Spinal cord (tissue), 10 donors: ENCODE measurements around the gene AHCTF1. TPM values are rescaled to one million over a fixed set of nuclear protein-coding genes. Genes with fewer than 3 reads are reported as not detected.
A peak's percentile ranks its signal among the peaks of the same experiment; 100 is the strongest.
"Not testable (repeated sequence)": the region's sequence is repeated elsewhere in the genome, so short reads cannot be mapped to it uniquely, and the experiment has no call there.

Experiments
- DNase-seq, 6 donors: peaks; one replicate each; pipeline versions ENCODE4 v3.0.0 to v3.0.0-alpha.2; 2013 to 2015; ENCODE audit warnings: low spot score in 6 of 6, low read depth in 4 of 6
- H3K27ac ChIP-seq: one replicate; pipeline ENCODE4 v1.5.1; 2013; ENCODE audit warnings: low read depth, low read length, control low read depth
- H3K27me3 ChIP-seq: one replicate; pipeline ENCODE4 v1.6.1; 2013; ENCODE audit warnings: low read length; ENCODE audit not compliant: control insufficient read depth, insufficient read depth
- H3K36me3 ChIP-seq: one replicate; pipeline ENCODE4 v1.6.1; 2013; ENCODE audit warnings: low read length; ENCODE audit not compliant: control insufficient read depth, insufficient read depth
- H3K4me1 ChIP-seq: one replicate; pipeline ENCODE4 v1.6.1; 2013; ENCODE audit warnings: low read length; ENCODE audit not compliant: control insufficient read depth, insufficient read depth
- H3K4me3 ChIP-seq: one replicate; pipeline ENCODE4 v1.5.1; 2013; ENCODE audit warnings: low read depth, low read length, control low read depth
- H3K9me3 ChIP-seq: one replicate; pipeline ENCODE4 v1.6.1; 2013; ENCODE audit warnings: low read length; ENCODE audit not compliant: control insufficient read depth, insufficient read depth
- WGBS: methylation state at CpG from one replicate; pipeline ENCODE4 v1.1.5; 2013; ENCODE audit warnings: missing lambda C conversion rate; ENCODE audit not compliant: insufficient coverage; 5-methylcytosine and 5-hydroxymethylcytosine counted together
- polyA plus RNA-seq, 2 donors: library from polyadenylated mRNA; unstranded; fragments of 120-200 nt; gene quantifications; one replicate each; pipeline ENCODE4 v1.2.1, GENCODE V29; 2013; ENCODE audit not compliant: insufficient read length in 2 of 2
- total RNA-seq, 2 donors: library from RNA; depleted of rRNA in 1 of 2; stranded (reverse); fragments of 120-200 nt in 1 of 2; fragments of >200 nt in 1 of 2; gene quantifications; one replicate each; pipeline versions ENCODE4 v1.2.3 to v1.2.4, GENCODE V29; 2013 to 2014
- donor health status: healthy.

The AHCTF1 gene
- total and polyA plus RNA-seq, 4 donors, result 28.7 to 33.4 (median 32.1) TPM

- 87% methylated on average over 3 of the region's 5 CpGs for WGBS
Observed at GRCh38 chr1:246827396-246827795, 104.4 kb downstream of the AHCTF1 start.

GRCh38 chr1:246825557-246826175, 106.1 kb downstream of the AHCTF1 start:
- no peaks in the 10 kb centered on the region for H3K27me3 ChIP-seq
- 0% methylated on average over 1 of the region's 1 CpG for WGBS
- H3K4me3 ChIP-seq, result no peak overlapping the region
- H3K27ac ChIP-seq, result no peak overlapping the region
- no peaks in the 10 kb centered on the region for H3K9me3 ChIP-seq
- no peaks in the 10 kb centered on the region for H3K36me3 ChIP-seq
- no peaks in the 10 kb centered on the region for H3K4me1 ChIP-seq
- DNase-seq, result no peak

More at GRCh38 chr1:246827396-246827795, 104.4 kb downstream of the AHCTF1 start:
- no peak for DNase-seq
- H3K27ac ChIP-seq, result no peak overlapping the region
- no peak overlapping the region for H3K4me3 ChIP-seq
- no peaks in the 10 kb centered on the region for H3K36me3 ChIP-seq
- no peaks in the 10 kb centered on the region for H3K9me3 ChIP-seq
- no peaks in the 10 kb centered on the region for H3K4me1 ChIP-seq
- H3K27me3 ChIP-seq, result no peaks in the 10 kb centered on the region

- Histone ChIP-seq H3K9me3 (no peaks in the 10 kb centered on the region), H3K27ac (no peak overlapping the region), H3K4me3 (no peak overlapping the region), H3K36me3 (no peaks in the 10 kb centered on the region), H3K27me3 (no peaks in the 10 kb centered on the region), H3K4me1 (no peaks in the 10 kb centered on the region)
- 88% methylated on average over 1 of the region's 2 CpGs for WGBS
- DNase-seq, result no peak
Observed at GRCh38 chr1:246824541-246824940, 107.2 kb downstream of the AHCTF1 start.

GRCh38 chr1:246822154-246822553, 109.6 kb downstream of the AHCTF1 start:
- H3K9me3 ChIP-seq, H3K4me3 ChIP-seq, H3K4me1 ChIP-seq, H3K27me3 ChIP-seq, DNase-seq, H3K27ac ChIP-seq, H3K36me3 ChIP-seq: not testable (repeated sequence)
- WGBS, result 94% methylated on average over 5 of the region's 7 CpGs

- H3K4me1 ChIP-seq, result no peaks in the 10 kb centered on the region
- H3K9me3 ChIP-seq, result no peaks in the 10 kb centered on the region
- no peak overlapping the region for H3K4me3 ChIP-seq
- no peaks in the 10 kb centered on the region for H3K36me3 ChIP-seq
- 81% methylated on average over 3 of the region's 7 CpGs for WGBS
- DNase-seq, result no peak
- H3K27me3 ChIP-seq, result no peaks in the 10 kb centered on the region
- no peak overlapping the region for H3K27ac ChIP-seq
Observed at GRCh38 chr1:246820666-246821065, 111.1 kb downstream of the AHCTF1 start.

- not testable (repeated sequence) for H3K9me3 ChIP-seq, H3K27ac ChIP-seq, H3K4me3 ChIP-seq, H3K4me1 ChIP-seq, H3K27me3 ChIP-seq, H3K36me3 ChIP-seq
- WGBS, result no CpG with 5 or more reads among the region's 9 CpGs
- peak in 1 of 6 donors; percentile 80 for DNase-seq
Observed at GRCh38 chr1:246817778-246818177, 114.0 kb downstream of the AHCTF1 start.

GRCh38 chr1:246815693-246816270, 116.0 kb downstream of the AHCTF1 start:
- DNase-seq, result no peak
- H3K36me3 ChIP-seq, result no peaks in the 10 kb centered on the region
- no peak overlapping the region for H3K4me3 ChIP-seq
- no peaks in the 10 kb centered on the region for H3K9me3 ChIP-seq
- no peak overlapping the region for H3K27ac ChIP-seq
- 92% methylated on average over 4 of the region's 11 CpGs for WGBS
- H3K27me3 ChIP-seq, result no peaks in the 10 kb centered on the region
- H3K4me1 ChIP-seq, result no peaks in the 10 kb centered on the region

GRCh38 chr1:246814890-246815289, 116.9 kb downstream of the AHCTF1 start:
- H3K36me3 ChIP-seq, result no peaks in the 10 kb centered on the region
- DNase-seq, result no peak
- H3K4me1 ChIP-seq, result no peaks in the 10 kb centered on the region
- no peak overlapping the region for H3K4me3 ChIP-seq
- H3K27me3 ChIP-seq, result no peaks in the 10 kb centered on the region
- 93% methylated on average over 11 of the region's 13 CpGs for WGBS
- H3K9me3 ChIP-seq, result no peaks in the 10 kb centered on the region
- H3K27ac ChIP-seq, result no peak overlapping the region

- H3K9me3 ChIP-seq, H3K4me3 ChIP-seq, H3K36me3 ChIP-seq, H3K27ac ChIP-seq, H3K27me3 ChIP-seq, H3K4me1 ChIP-seq, DNase-seq: not testable (repeated sequence)
- WGBS, result 79% methylated on average over 2 of the region's 4 CpGs
Observed at GRCh38 chr1:246813325-246813724, 118.4 kb downstream of the AHCTF1 start.

GRCh38 chr1:246811985-246812384, 119.8 kb downstream of the AHCTF1 start:
- H3K4me3 ChIP-seq, result no peak overlapping the region
- H3K27me3 ChIP-seq, result no peaks in the 10 kb centered on the region
- 95% methylated on average over 2 of the region's 3 CpGs for WGBS
- DNase-seq, result no peak
- no peaks in the 10 kb centered on the region for H3K9me3 ChIP-seq
- no peaks in the 10 kb centered on the region for H3K36me3 ChIP-seq
- H3K27ac ChIP-seq, result no peak overlapping the region
- no peaks in the 10 kb centered on the region for H3K4me1 ChIP-seq
